Activated T-helper 2 cell treated with anti-CD3 and anti-CD28 coated beads, Interferon-gamma antibody, Interleukin-2, Interleukin-4, amounts not matched to agents 10 μg/mL and 5 μg/mL and 100 μg/mL, durations not matched to agents 14 hours and 24 hours and 36 hours (primary cell): ENCODE data around the gene TRABD2B. TPM values are rescaled to one million over a fixed set of nuclear protein-coding genes. Genes with fewer than 3 reads are reported as not detected.

ENCODE experiments used
- DNase-seq: peaks from one replicate; pipeline ENCODE4 v3.0.0; 2021; ENCODE audit warnings: low spot score
- H3K27ac Mint-ChIP-seq: one replicate; pipeline ENCODE4 v1.8.0; 2021; ENCODE audit warnings: mixed read lengths
- H3K27me3 Mint-ChIP-seq: one replicate; pipeline ENCODE4 v1.8.0; 2021; ENCODE audit warnings: low read depth, mixed read lengths
- H3K36me3 Mint-ChIP-seq: one replicate; pipeline ENCODE4 v1.8.0; 2021; ENCODE audit warnings: low read depth, mixed read lengths
- H3K4me1 Mint-ChIP-seq: one replicate; pipeline ENCODE4 v1.8.0; 2021; ENCODE audit warnings: low read depth, mixed read lengths
- H3K4me3 Mint-ChIP-seq: one replicate; pipeline ENCODE4 v1.8.0; 2021; ENCODE audit warnings: low read depth, mild to moderate bottlenecking, moderate library complexity, mixed read lengths
- H3K9me3 Mint-ChIP-seq: one replicate; pipeline ENCODE4 v1.8.0; 2021; ENCODE audit warnings: mixed read lengths
- intact Hi-C: fragments of 100-400 bp; cut with micrococcal nuclease; formaldehyde crosslinking; loops from one replicate; pipeline ENCODE4 v1.15.1; 2023
- total RNA-seq: library from RNA; stranded (reverse); gene quantifications from 2 replicates; pipeline ENCODE4 v1.2.3, GENCODE V29; 2022

Gene TRABD2B
- total RNA-seq, 1 donor from 2014 or later: not detected

- no peak for DNase-seq
- intact Hi-C loops: no loop called here
- H3K27me3 Mint-ChIP-seq: peaks cover 40% of the 10 kb centered on the region
- no peaks in the 10 kb centered on the region for H3K9me3 Mint-ChIP-seq
- H3K4me3 Mint-ChIP-seq: no peak overlapping the region
- no peak overlapping the region for H3K27ac Mint-ChIP-seq
- no peaks in the 10 kb centered on the region for H3K36me3 Mint-ChIP-seq
- no peaks in the 10 kb centered on the region for H3K4me1 Mint-ChIP-seq
These were observed 15.4 kb downstream of the TRABD2B start for GRCh38 chr1:47981667-47982350.

- Mint-ChIP-seq H3K4me1 (no peaks in the 10 kb centered on the region), H3K4me3 (no peak overlapping the region), H3K9me3 (no peaks in the 10 kb centered on the region), H3K27ac (no peak overlapping the region), H3K36me3 (no peaks in the 10 kb centered on the region), H3K27me3 (peaks cover 29% of the 10 kb centered on the region)
- DNase-seq: no peak
- intact Hi-C loops: no loop called here
These were observed 16.7 kb downstream of the TRABD2B start for GRCh38 chr1:47980501-47980900.

GRCh38 chr1:47979724-47980123 lies 17.5 kb downstream of the TRABD2B start:
- Mint-ChIP-seq H3K27ac (no peak overlapping the region), H3K9me3 (no peaks in the 10 kb centered on the region), H3K4me1 (no peaks in the 10 kb centered on the region), H3K36me3 (no peaks in the 10 kb centered on the region), H3K4me3 (no peak overlapping the region), H3K27me3 (peaks cover 25% of the 10 kb centered on the region)
- intact Hi-C loops: no loop called here
- DNase-seq: no peak

- Mint-ChIP-seq H3K4me1 (no peaks in the 10 kb centered on the region), H3K4me3 (no peak overlapping the region), H3K36me3 (no peaks in the 10 kb centered on the region), H3K9me3 (no peaks in the 10 kb centered on the region), H3K27me3 (peaks cover 17% of the 10 kb centered on the region), H3K27ac (no peak overlapping the region)
- intact Hi-C loops: no loop called here
- DNase-seq: no peak
These were observed 18.7 kb downstream of the TRABD2B start for GRCh38 chr1:47978486-47978885.

GRCh38 chr1:47976728-47977127 lies 20.5 kb downstream of the TRABD2B start:
- DNase-seq: no peak
- Mint-ChIP-seq H3K27me3 (peaks cover 3% of the 10 kb centered on the region), H3K9me3 (no peaks in the 10 kb centered on the region), H3K36me3 (no peaks in the 10 kb centered on the region), H3K27ac (no peak overlapping the region), H3K4me3 (no peak overlapping the region), H3K4me1 (no peaks in the 10 kb centered on the region)
- intact Hi-C loops: no loop called here

- no peak for DNase-seq
- H3K27me3 Mint-ChIP-seq: peaks cover 3% of the 10 kb centered on the region
- intact Hi-C loops: no loop called here
- no peaks in the 10 kb centered on the region for H3K36me3 Mint-ChIP-seq
- no peaks in the 10 kb centered on the region for H3K4me1 Mint-ChIP-seq
- H3K4me3 Mint-ChIP-seq: no peak overlapping the region
- H3K9me3 Mint-ChIP-seq: no peaks in the 10 kb centered on the region
- H3K27ac Mint-ChIP-seq: no peak overlapping the region
These were observed 20.9 kb downstream of the TRABD2B start for GRCh38 chr1:47976267-47976666.

- Mint-ChIP-seq H3K36me3 (no peaks in the 10 kb centered on the region), H3K4me3 (no peak overlapping the region), H3K9me3 (no peaks in the 10 kb centered on the region), H3K27ac (no peak overlapping the region), H3K27me3 (peaks cover 3% of the 10 kb centered on the region), H3K4me1 (no peaks in the 10 kb centered on the region)
- DNase-seq: no peak
- intact Hi-C loops: no loop called here
These were observed 21.8 kb downstream of the TRABD2B start for GRCh38 chr1:47975302-47975921.

- H3K36me3 Mint-ChIP-seq: no peaks in the 10 kb centered on the region
- H3K27me3 Mint-ChIP-seq: peaks cover 3% of the 10 kb centered on the region
- DNase-seq: no peak
- intact Hi-C loops: no loop called here
- H3K9me3 Mint-ChIP-seq: no peaks in the 10 kb centered on the region
- H3K4me3 Mint-ChIP-seq: no peak overlapping the region
- H3K4me1 Mint-ChIP-seq: no peaks in the 10 kb centered on the region
- H3K27ac Mint-ChIP-seq: no peak overlapping the region
These were observed 24.2 kb downstream of the TRABD2B start for GRCh38 chr1:47972864-47973432.

- H3K9me3 Mint-ChIP-seq: no peaks in the 10 kb centered on the region
- no peaks in the 10 kb centered on the region for H3K36me3 Mint-ChIP-seq
- H3K4me1 Mint-ChIP-seq: no peaks in the 10 kb centered on the region
- DNase-seq: no peak
- H3K27me3 Mint-ChIP-seq: peaks cover 1% of the 10 kb centered on the region
- intact Hi-C loops: no loop called here
- H3K4me3 Mint-ChIP-seq: no peak overlapping the region
- no peak overlapping the region for H3K27ac Mint-ChIP-seq
These were observed 25.6 kb downstream of the TRABD2B start for GRCh38 chr1:47971385-47972160.

GRCh38 chr1:47970882-47971281 lies 26.3 kb downstream of the TRABD2B start:
- Mint-ChIP-seq H3K36me3 (no peaks in the 10 kb centered on the region), H3K27ac (no peak overlapping the region), H3K27me3 (peaks cover 1% of the 10 kb centered on the region), H3K9me3 (no peaks in the 10 kb centered on the region), H3K4me1 (no peaks in the 10 kb centered on the region), H3K4me3 (no peak overlapping the region)
- DNase-seq: no peak
- intact Hi-C loops: no loop called here

GRCh38 chr1:47969478-47969877 lies 27.7 kb downstream of the TRABD2B start:
- Mint-ChIP-seq H3K4me1 (no peaks in the 10 kb centered on the region), H3K36me3 (no peaks in the 10 kb centered on the region), H3K4me3 (no peak overlapping the region), H3K27ac (no peak overlapping the region), H3K9me3 (no peaks in the 10 kb centered on the region), H3K27me3 (no peaks in the 10 kb centered on the region)
- no peak for DNase-seq
- intact Hi-C loops: no loop called here

GRCh38 chr1:47968556-47968888 lies 28.7 kb downstream of the TRABD2B start:
- Mint-ChIP-seq H3K36me3 (no peaks in the 10 kb centered on the region), H3K4me3 (no peak overlapping the region), H3K9me3 (no peaks in the 10 kb centered on the region), H3K27me3 (no peaks in the 10 kb centered on the region), H3K4me1 (no peaks in the 10 kb centered on the region), H3K27ac (no peak overlapping the region)
- no peak for DNase-seq
- intact Hi-C loops: no loop called here
